Stimulated activated CD8-positive, alpha-beta memory T cell treated with anti-CD3 and anti-CD28 coated beads, Interleukin-4, amount 100 ng/mL, for 4 hours (primary cell): Measurements from ENCODE around the gene PPRC1.
A peak's percentile ranks its signal among the peaks of the same experiment; 100 is the strongest.

Experiments used
- DNase-seq, 2 donors: peaks; one replicate each; pipeline ENCODE4 v3.0.0-alpha.2; 2020; ENCODE audit warnings: low read depth in 2 of 2, low spot score in 1 of 2

The PPRC1 gene

DNA sequence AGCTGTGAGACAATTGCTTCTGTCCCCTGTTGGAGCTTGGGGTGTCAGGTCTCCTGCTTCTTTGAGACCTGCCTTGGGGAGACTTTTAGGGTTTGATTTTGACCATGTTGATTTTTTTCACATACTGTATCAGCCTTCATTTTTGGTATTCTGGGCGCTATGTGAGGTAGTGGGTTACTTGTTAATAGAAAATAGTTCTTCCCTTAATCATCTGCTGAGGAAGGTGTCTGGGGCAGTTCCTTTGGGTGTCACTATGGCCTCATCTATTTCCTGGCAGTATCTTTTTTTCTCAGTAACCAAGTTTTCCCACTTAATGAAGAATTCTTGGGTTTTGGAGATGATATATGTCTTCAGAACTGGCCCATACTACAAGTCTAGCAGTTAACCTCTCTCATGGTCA is 14.7 kb downstream of the PPRC1 start:
- DNase-seq: no peak

DNA sequence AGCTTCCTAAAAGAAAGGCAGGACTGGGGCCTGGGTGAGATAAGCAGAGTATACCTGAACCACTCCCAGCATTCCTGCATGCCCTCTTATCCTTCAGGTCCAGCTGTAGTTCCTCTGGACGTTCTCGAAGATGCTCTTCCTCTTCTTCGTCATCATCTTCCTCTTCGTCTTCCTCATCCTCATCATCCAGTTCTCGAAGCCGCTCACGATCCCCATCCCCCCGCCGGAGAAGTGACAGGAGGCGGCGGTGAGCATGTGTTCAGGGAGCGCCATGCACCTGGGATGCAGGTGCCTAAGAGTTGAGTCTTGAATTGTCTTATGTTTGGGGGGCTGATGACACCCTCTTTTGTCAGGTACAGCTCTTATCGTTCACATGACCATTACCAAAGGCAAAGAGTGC is 15.4 kb downstream of the PPRC1 start:
- DNase-seq: no peak

GRCh38 chr10:102150970-102151773 is 18.3 kb downstream of the PPRC1 start:
- no peak for DNase-seq

DNA sequence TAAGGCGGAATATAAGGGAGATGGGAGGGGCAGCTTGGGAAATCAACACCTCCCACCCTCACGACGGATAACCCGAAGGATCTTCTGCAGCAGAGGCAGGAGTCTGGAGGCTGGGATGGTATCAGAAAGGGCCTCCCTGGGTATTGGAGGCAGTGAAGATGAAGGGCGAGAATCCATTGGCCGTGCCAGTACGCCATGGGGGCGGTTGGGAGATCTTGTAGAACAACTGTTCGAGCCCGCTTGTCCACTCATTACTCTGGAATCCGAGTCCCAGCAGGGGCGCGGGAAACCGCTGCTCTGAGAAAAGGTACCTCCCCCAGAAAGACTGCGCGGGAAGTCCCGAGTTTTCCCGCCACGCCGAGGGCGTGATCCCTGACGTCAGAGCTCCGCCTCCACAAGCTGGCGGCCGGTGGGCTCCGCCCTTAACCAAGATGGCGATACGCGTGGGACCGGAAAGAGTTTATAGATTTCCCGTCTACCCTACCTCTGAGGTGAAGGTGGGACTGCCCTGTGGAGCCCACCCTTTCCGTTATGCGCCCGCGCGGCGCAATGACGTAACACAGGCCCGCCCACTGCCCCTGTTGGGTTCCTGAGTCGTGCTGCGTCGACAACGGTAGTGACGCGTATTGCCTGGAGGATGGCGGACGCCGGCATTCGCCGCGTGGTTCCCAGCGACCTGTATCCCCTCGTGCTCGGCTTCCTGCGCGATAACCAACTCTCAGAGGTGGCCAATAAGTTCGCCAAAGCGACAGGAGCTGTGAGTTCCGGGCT is 19.1 kb downstream of the PPRC1 start, which contains the start of gene NOLC1:
TSS of gene NOLC1 (plus strand) at position 616 of the 771 bp plus-strand sequence. CDS start at position 638, 22 bp downstream.
- DNase-seq: peak; percentile 100

DNA sequence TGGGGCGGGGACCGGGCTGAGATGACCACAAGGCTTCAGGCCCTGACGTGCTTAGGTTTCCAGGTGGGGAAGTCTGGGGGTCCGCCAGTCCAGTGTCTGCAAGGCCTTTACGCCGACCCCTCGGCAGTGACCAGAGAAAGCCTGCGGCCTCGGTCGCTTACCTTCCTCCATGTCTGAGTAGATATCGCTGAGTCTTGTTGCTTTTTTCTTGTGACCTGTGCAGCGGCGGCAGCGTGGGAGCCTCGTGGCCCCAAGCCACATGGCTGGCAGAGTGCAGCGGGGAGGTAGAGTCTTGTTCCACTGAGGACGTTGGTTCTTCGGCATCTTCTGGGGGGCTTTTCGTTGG is 19.7 kb downstream of the PPRC1 start:
- DNase-seq: peak; percentile 24

DNA sequence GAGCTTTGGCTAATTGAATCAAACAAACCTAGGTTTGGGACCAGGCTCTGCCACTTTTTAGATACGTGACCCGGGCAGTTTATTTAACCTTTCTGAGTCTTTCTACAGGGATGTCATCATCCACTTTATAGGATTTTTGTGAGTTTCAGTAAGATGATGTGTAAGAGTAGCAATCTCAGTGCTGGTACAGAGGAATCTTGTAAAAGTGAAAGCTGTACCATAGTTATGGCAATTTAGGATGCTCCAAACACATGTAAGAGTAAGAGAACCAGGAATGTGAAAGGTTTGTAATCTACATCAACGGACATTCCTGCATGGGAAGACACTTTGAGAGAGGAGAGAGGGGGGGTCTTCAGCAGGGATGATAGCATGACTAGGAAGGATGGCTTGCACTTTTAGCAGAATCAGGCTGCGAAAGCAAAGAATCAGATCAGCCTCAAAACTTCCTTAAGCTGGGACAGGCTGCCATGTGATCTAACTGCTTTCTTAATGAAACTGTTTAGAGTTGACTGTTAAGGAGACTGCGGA is 20.3 kb downstream of the PPRC1 start:
- DNase-seq: no peak

DNA sequence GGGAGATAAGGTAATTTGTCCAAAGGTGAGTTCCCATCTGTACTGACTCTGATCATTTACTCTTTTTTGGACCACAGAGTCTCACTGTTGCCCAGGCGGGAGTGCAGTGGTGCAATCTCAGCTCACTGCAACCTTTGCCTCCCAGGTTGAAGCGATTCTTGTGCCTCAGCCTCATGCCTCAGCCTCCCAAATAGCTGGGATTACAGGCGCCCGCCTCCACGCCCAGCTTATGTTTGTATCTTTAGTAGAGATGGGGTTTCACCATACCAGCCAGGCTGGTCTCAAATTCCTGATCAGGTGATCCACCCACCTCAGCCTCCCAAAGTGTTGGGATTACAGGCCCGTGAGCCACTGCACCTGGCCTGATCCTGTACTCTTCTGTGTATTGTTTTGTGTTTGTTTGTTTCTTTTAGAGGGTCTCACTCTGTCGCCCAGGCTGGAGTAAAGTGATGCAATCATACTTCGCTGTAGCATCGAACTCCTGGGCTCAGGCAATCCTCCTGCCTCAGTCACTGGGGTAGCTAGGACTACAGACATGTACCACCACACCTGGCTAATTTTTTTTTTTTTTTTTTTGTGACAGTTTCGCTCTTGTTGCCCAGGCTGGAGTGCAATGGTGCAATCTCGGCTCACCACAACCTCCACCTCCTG is 21.8 kb downstream of the PPRC1 start:
- DNase-seq: no peak

DNA sequence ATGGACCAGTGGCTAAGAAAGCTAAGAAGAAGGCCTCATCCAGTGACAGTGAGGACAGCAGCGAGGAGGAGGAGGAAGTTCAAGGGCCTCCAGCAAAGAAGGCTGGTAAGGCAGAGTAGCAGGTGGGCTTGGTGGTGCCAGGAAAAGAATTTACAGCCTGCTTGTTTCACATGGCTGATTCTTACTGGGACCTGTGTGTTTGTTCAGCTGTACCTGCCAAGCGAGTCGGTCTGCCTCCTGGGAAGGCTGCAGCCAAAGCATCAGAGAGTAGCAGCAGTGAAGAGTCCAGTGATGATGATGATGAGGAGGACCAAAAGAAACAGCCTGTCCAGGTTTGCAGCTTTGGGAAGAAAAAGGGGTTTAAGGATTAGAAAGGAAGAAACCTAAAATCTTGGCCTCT is 24.4 kb downstream of the PPRC1 start:
- no peak for DNase-seq

GRCh38 chr10:102159051-102159597 is 26.3 kb downstream of the PPRC1 start:
- DNase-seq: no peak

DNA sequence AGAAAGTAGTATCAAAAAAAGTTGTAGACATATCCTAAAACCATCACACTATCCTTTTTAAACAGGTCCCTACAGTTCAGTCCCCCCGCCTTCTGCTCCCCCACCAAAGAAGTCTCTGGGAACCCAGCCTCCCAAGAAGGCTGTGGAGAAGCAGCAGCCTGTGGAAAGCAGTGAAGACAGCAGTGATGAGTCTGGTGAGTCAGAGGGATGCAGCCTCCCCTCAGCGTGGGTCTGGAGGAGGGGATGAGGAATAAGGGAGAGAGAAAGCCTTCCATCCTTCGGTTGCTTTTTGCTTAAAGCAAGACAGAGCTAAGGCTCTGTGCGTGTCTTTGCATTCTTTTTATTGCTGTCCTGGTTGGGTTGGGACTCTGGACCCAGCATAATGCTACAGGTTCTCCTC is 27.0 kb downstream of the PPRC1 start:
- DNase-seq: no peak

DNA sequence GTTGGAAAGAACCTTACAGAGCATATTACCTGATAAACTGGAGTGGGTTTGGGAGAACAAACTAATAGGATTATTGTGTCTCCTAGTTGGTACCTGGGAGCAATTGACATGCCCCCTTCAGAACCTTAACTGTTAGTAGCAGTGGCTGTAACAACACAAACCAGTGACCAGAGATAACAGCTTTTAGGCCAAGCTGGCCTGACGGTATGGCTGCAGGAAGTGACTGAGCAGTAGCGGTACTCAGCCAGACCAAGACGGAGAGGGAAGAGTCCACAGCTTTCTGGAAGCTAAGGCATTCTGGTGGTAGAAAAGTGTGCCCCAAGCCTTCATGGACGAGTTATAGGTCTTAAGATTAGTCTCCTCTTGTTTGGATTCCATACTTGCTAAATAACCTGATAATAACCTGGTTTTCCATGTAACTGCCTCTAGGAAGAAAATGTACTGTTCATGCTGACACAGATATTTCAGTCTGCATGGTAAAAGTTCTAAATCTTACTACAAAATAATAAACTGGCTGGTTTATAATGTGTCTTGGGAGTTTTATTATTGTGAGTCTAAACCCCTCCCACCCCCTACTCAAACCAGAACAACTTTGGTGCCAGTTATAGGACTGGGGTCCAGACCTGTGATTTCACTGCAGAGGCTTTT is 30.6 kb downstream of the PPRC1 start:
- no peak for DNase-seq

DNA sequence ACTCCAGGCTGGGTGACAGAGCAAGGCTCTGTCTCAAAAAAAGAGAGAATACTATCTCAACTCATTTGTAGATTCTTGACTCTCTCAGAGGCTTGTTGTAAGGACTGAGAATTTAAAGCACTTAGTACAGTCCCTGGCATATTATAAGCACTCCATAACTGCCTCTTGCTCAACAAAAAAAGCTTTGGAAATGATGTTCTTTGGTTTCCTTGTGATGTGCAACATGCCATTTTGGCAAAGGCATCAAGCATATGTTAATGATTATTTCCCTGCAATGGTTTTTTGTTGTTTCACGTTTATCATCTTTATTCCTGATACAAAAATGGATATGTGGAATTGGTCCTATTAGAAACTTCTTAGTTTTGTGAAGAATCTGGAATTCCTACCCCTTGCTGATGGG is 35.0 kb downstream of the PPRC1 start:
- DNase-seq: no peak

DNA sequence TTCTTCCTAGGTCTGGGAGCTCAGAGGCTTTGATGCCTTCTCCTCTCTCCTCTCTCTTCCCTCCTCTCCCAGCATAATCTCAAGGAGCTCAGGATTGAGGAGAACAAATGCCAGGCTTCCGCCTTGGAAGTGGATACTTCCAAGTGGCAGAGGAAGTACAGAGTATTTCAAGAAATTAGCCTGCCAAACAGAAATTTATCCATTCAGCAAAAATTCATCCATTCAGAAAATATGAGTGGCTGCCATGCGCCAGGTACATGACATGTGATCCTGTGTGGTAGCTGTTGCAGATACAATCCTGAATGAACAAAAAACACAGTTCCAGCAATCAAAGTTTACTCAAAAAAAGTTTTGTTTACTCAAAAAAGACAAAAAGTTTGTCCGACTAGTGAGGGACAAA is 37.8 kb downstream of the PPRC1 start:
- DNase-seq: no peak

GRCh38 chr10:102172288-102172687 is 39.4 kb downstream of the PPRC1 start:
- DNase-seq: no peak

DNA sequence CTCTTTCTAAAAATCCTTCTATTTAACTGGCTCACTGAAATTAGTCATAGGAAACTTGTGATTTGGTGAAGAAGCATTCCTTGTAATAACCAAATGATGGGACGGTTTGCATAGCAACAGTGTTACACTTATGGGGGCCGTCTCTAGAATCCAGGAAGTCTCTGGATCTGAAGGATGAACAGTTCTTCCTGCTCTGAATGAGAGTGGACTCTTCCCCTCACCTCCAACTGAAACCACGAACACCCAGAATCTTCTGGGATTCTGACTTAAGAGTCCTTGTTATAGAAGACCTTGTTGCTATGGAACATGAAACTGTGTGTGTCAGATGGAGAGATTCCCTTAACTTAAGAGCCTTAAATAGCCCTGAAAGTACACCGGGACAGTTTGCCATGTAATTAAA is 42.6 kb downstream of the PPRC1 start:
- no peak for DNase-seq

DNA sequence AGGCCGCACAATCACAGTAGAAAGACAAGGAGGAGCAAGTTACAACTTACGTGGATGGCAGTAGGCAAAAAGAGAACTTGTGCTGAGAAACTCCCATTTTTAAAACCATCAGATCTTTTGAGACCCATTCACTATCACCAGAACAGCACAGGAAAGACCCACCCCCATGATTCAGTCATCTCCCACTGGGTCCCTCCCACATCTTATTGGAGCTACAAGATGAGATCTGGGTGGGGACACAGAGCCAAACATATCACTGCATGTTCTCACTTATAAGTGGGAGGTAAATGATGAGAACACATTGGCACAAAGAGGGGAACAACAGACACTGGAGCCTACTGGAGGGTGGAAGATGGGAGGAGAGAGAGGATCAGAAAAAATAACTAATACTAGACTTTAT is 51.8 kb downstream of the PPRC1 start:
- no peak for DNase-seq

DNA sequence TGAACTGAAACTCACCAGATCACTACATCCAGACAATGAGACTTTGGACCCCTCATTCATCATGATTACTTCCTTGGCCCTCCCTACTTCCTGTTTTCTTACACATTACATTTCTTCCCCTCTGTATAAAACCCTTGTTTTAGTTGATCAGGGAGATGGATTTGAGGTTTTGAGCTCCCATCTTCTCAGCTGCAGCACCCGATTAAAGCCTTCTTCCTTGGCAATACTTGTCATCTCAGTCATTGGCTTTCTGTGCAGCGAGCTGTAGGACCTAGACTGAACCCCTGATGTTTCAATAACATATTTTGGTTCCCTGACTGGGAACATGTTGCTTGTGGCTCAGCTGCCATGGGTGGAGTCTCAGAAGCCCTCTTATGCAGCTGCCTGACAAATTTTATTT is 52.4 kb downstream of the PPRC1 start:
- no peak for DNase-seq

- DNase-seq: no peak
Measured at GRCh38 chr10:102185811-102186527, 53.1 kb downstream of the PPRC1 start.

DNA sequence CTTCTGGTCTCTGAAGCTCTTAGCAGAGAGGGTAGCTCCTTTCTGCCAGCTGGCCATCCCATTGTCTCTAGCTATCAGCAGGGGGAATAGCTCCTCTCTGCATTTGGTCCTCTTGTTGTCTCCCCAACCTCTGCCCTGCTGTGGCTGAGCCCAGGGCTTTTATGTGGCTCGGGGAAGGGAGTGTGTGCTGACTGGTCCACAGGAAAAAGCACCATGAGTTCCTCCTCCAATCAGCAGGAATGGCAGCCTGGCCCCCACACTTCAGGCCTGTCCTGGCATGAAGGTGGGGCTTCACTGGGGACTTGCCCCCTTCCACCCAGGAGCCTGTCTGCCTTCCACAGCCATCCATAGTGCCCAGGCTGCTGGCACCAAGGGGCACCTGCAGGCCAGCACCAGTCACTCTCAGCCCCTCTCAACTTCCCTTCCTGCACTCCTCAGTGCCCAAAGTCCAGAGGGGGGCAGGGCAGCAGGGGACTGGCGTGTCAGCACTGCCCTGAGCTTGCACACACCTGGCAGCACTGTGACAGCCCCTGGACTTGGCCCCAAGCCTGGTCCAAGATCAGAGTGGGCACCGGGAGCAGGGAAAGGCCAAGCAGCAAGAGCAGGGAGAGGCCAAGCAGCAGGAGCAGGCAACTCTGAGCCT is 55.6 kb downstream of the PPRC1 start:
- DNase-seq: no peak
